Measurements from ENCODE around the gene SYP. TPM values are rescaled to one million over a fixed set of nuclear protein-coding genes. Genes with fewer than 3 reads are reported as not detected.

The SYP gene
- 0.18 TPM in 1 of 2 replicates, not detected in the other for total RNA-seq

GRCh38 chrX:49199906-49200771 lies at the start of gene SYP:
Gene SYP (minus strand): TSS chrX:49200193. CDS start chrX:49200186, 7 bp downstream.
- no peak for DNase-seq (ENCODE audit: extremely low read depth, low read depth, low spot score)

DNA sequence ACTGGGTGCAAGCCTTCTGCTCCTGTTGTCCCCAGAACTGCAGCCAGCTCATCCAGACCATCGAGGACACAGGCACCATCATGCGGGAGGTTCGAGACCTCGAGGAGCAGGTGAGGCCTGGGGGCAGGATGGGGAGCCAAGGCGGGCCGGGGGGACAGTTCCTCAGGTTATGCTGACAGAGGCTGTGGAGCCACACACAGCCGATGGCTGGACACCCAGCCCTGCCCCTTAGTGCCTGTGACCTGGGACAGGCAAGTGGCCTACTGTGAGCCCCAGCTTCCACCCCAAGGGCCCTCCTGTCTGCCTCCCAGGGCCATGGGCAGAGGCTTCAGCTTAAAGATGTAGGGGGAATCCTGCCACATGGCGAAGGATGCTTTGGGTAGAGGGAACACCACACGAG lies 49.6 kb upstream of the SYP start:
- DNase-seq (ENCODE audit: extremely low read depth, low read depth, low spot score) = no peak

- no peak for DNase-seq (ENCODE audit: extremely low read depth, low read depth, low spot score)
Observed at GRCh38 chrX:49249071-49249470, 49.1 kb upstream of the SYP start.

- DNase-seq (ENCODE audit: extremely low read depth, low read depth, low spot score) = no peak
Observed at GRCh38 chrX:49247916-49248811, 48.2 kb upstream of the SYP start.

GRCh38 chrX:49247346-49247745 lies 47.4 kb upstream of the SYP start:
- no peak for DNase-seq (ENCODE audit: extremely low read depth, low read depth, low spot score)

DNA sequence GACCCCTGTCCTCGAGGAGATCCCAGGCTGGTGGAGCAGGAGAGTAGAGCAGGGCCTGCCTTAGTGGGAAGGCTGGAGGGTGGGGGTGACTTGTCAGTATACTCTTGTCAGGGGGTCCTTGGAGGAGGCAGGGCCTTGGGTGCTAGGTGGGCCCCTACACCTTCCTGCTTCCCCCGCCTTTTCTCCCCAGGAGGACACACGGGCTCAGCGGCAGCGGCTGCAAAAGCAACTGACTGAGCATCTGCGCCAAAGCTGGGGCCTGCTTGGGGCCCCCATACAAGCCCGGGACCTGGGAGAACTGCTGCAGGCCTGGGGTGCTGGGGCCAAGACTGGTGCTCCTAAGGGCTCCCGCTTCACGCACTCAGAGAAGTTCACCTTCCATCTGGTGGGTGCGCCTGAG lies 46.5 kb upstream of the SYP start:
- DNase-seq (ENCODE audit: extremely low read depth, low read depth, low spot score) = no peak

DNA sequence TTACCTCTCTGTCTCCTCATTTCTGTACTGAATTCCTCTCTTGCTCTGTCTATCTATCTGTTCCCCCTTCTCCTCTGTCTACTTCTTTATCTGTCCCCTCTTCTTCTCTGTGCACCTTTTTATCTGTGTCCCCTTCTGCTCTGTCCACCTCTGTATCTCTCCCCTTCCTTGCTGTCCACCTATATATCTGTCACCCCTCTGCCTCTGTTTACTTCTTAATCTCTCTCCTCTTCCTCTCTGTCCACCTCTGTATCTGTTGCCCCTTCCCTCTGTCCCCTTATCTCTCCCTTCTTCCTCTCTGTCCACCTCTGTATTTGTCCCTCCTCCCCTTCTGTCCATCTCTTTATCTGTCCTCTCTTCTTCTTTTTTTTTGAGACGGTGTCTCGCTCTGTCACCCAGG lies 44.2 kb upstream of the SYP start:
- DNase-seq (ENCODE audit: extremely low read depth, low read depth, low spot score) = no peak

GRCh38 chrX:49243166-49243565 lies 43.2 kb upstream of the SYP start:
- no peak for DNase-seq (ENCODE audit: extremely low read depth, low read depth, low spot score)

- DNase-seq (ENCODE audit: extremely low read depth, low read depth, low spot score) = no peak
Observed at GRCh38 chrX:49242545-49243066, 42.6 kb upstream of the SYP start.

DNA sequence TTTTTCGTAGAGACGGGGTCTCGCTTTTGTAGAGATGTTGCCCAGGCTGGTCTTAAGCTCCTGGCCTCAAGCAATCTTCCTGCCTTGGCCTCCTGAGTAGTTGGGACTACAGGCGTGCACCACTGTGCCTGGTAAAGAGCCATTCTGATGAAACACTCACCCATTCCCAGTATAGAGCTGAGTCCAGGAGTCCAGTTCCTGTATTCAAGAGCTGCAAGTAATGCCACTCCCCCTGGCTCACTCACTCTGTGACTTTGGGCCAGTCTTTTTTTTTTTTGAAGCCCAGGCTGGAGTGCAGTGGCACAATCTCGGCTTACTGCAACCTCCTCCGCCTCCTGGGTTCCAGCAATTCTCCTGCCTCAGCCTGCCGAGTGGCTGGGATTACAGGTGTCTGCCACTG lies 38.7 kb upstream of the SYP start:
- DNase-seq (ENCODE audit: extremely low read depth, low read depth, low spot score) = no peak

GRCh38 chrX:49237060-49237459 lies 37.1 kb upstream of the SYP start:
- no peak for DNase-seq (ENCODE audit: extremely low read depth, low read depth, low spot score)

DNA sequence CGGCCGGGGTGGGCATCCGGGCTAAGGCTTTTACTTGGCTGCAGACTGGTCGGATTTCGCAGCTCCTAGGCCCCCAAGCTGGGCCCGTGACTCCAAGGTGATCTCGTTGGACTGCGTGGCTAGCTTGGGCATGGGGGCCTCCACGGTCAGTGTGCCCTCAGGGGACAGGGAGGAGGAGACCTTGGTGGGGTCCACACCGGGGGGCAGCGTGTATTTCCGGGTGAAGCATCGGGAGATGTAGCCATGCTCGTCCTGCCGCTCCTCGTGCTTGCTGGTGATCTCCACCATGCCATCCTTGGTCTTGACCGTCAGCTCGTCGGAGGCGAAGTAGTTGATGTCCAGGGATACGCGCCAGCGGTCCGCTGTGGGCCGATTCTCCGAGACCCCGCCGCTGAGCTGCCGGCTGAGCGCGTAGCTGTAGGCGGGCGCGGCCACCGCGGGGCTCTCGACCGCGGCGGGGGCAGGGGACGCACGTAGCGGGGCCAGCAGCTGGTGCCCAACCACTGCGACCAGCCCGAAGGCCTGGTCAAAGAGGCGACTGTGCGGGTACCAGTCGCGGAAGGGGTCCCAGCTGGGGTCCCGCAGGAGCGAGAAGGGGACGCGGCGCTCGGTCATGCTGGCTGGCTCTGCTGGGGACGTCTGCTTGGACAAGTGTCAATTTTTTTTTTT lies 34.0 kb upstream of the SYP start:
- DNase-seq (ENCODE audit: extremely low read depth, low read depth, low spot score) = no peak

GRCh38 chrX:49233176-49233575 lies 33.2 kb upstream of the SYP start, which contains the start of gene CACNA1F:
Gene CACNA1F (minus strand): TSS chrX:49233340. CDS start chrX:49233309, 31 bp downstream.
- DNase-seq (ENCODE audit: extremely low read depth, low read depth, low spot score) = no peak

DNA sequence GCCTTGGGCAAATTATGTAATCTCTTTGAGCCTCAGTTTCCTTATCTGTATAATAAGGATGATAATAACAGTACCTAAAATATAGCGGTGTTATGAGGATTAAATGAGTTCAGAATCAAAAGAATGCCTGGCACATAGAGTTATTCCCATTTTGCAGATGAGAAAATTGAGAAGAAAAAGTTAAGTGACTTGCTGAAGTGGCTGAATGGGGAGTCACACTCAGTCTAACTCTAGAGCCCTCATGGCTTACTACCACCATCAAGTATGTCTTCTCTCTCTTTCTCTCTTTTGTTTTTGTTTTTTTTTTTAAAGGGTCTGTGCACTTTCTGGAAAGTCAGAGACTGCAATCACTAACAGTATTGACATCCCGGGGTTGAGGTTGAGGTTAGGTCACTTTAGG lies 32.5 kb upstream of the SYP start:
- DNase-seq (ENCODE audit: extremely low read depth, low read depth, low spot score) = no peak

DNA sequence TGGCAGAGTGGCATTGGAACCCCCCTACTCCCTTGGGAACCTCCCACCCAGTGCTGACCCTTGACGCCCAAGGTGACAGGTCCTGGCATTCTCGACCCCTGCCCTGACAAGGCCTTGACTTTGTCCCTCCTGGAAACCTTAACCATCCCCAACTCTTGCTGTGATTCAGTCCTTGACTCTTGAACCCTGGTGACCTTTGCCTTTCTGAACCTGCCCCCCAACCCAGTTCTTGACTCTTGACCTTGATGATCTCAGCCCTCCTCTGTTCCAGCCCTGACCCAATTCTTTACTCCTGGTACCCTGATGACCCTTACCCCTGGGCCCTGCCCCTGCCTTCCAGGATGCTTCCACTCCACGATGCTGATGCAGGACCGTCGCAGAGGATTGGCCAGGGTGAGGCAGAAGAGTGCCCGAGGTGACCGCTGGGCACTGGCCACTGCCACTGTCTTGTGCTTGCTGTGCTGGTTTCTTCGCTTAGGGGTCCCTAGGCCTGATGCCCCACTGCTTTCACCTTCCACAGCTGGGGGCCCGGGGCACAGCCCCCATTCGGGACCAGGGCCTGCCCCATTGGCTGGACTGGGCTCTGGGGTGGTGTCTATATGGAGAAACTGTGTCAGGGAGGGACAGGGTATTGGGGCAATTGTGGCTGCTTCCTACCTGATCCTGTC lies 31.5 kb upstream of the SYP start:
- no peak for DNase-seq (ENCODE audit: extremely low read depth, low read depth, low spot score)

GRCh38 chrX:49230500-49231232 lies 30.7 kb upstream of the SYP start:
- no peak for DNase-seq (ENCODE audit: extremely low read depth, low read depth, low spot score)

DNA sequence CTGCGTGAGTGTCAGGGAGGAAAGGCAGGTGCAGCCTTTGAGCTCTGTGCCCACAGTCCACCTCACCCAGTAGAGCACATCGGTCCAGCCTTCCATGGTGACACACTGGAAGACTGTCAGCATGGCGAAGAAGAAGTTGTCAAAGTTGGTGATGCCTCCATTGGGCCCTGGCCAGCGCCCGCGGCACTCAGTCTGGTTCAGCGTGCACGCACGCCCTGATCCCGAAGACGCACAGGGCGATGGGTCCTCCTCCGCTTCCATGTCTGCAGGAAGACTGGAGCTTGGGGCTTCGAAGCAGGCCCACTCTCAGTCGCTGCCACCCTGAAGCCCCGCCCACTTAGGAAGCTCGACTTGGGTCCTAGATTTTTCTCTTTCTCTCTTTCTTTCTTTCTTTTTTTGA lies 28.2 kb upstream of the SYP start:
- DNase-seq (ENCODE audit: extremely low read depth, low read depth, low spot score) = no peak

DNA sequence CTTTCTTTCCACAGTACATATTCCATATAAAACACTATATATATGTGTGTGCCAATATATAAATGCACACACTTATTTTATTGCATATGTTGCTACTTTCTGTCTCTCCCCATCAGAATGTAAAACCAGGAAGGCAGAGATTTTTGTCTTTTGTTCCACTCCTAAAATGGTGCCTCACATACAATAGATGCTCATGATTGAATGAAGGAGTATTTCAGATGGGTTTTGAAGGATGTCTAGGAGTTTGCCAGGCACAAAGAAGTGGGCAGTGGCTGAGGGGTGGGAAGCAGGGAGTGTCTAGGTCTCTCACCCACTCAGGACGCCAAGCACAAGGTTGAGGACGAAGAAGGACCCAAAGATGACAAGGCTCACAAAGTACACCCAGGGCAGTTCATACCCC lies 27.7 kb upstream of the SYP start:
- DNase-seq (ENCODE audit: extremely low read depth, low read depth, low spot score) = no peak

DNA sequence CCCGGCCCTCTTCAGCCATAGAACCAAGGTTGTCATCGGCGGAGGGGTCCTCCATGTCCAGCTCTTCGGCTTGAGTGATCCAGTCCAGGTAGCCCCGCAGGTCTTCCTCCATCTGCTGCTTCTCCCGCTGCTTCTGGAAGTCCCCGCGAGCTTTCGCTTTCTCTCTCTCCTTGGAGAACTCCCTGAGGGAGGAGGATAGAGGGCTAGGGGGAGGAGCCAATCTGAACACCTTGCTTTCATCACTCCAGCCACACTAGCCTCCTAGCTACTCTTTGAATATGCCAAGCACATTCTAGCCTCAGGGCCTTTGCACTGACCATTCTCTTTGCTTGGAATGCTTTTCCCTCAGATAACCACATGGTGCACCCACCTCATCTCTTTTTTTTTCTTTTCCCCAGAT lies 27.0 kb upstream of the SYP start:
- no peak for DNase-seq (ENCODE audit: extremely low read depth, low read depth, low spot score)

DNA sequence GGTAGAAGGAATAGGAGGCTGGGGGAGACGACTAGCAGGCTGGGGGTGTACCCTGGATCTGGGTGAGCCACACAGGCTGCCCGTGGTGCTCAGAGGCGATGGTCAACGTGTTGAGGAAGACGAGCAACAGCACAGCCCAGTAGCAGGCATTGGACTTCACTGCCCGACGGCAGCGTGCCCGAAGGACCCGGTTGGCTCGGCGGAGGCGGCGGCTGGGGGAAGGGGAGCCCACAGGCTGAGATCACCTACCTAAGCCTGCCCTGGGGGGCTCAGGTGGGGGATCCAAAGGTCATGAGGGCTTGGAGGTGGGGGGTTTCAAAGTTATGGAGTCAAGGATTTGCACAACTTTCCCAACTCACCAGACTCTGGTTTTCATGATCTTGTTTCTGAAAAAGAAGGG lies 25.9 kb upstream of the SYP start:
- DNase-seq (ENCODE audit: extremely low read depth, low read depth, low spot score) = no peak
